Measurements from ENCODE around the gene FMOD. TPM values are rescaled to one million over a fixed set of nuclear protein-coding genes. Genes with fewer than 3 reads are reported as not detected.
"Not testable (repeated sequence)": the region's sequence is repeated elsewhere in the genome, so short reads cannot be mapped to it uniquely, and the experiment has no call there.

The FMOD gene
- total RNA-seq, 2 donors from 2014 or later, result 0.68 to 1.4 TPM

DNA sequence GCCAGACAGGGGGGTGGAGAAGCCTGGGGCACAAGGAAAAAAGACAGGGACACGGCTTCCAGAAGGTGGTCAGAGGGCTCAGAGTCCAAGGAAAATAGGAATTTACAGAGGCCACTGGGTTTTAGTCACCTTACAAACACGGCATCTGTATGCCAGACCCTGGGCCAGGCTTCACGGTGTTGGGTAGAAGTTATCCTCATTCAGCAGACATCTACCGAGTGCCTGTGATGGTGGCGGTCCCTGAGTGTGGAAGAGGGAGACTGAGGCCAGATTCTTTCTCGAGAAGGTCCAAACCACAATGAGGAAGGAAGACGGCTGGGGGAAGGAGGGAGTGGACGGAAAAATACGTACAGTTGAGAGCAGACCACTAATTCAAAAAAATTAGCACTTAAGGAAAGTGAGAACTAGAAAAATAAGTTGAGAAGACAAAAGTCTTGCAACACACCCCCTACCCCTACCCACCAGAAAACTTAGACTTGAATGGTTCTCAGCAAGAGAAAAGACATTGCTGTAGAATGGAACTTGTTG lies 46.5 kb downstream of the FMOD start:
- H3K36me3 Mint-ChIP-seq, result peaks cover 41 to 54% of the 10 kb centered on the region in 2 donors

DNA sequence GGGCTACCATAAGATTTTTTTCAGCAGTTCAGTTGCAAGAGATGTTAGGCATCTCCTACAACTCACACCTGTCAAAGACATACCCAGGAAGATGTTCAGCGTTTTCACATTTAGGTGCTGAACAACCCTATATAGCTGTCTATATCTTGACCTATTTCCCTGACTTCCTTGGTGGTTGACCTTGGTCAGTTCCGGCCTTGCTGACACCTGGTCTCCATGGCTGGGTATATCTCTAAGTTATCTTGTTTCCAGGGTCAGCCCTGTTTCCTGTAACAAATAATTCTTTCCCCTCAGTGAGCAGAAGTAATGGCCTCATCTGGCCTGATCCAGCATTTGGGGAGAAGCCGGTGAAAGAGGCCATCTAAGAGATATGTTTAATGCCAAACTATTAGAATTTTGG lies 48.0 kb downstream of the FMOD start:
- ATAC-seq (no peak), DNase-seq (ENCODE audit: low spot score in 2 of 2) (no peak)
- peak overlapping the region in 1 of 2 donors; percentile 98 for H3K27ac Mint-ChIP-seq
- H3K36me3 Mint-ChIP-seq, result peaks cover 25 to 40% of the 10 kb centered on the region in 2 donors
- H3K9me3 Mint-ChIP-seq, result no peaks in the 10 kb centered on the region

More for the DNA sequence above, 46.5 kb downstream of the FMOD start:
- DNase-seq (ENCODE audit: low spot score in 2 of 2) (no peak), ATAC-seq (no peak)
- Mint-ChIP-seq H3K9me3 (no peaks in the 10 kb centered on the region), H3K27ac (peak overlapping the region; percentile 98 to 99)

DNA sequence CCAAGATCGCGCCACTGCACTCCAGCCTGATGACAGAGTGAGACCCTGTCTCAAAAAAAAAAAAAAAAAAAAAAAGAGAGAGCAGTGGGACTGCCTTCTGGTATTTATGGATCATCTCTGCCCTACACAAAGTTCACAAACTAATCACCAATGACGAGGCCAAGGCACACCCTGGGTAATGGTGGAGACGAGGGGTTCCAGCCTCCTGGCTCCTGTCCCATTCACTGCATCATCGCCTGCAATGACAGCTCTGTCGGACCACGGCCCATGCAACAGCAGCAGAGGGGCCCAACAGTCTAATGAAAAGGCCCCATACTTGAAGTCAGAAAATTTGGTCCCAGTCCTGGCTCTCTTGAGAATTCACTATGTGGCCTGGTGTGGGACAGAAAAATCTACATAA lies 48.5 kb downstream of the FMOD start:
- no peak overlapping the region for H3K27ac Mint-ChIP-seq
- H3K9me3 Mint-ChIP-seq, result no peaks in the 10 kb centered on the region
- DNase-seq (ENCODE audit: low spot score in 2 of 2) (no peak), ATAC-seq (no peak)
- peaks cover 21 to 35% of the 10 kb centered on the region in 2 donors for H3K36me3 Mint-ChIP-seq

DNA sequence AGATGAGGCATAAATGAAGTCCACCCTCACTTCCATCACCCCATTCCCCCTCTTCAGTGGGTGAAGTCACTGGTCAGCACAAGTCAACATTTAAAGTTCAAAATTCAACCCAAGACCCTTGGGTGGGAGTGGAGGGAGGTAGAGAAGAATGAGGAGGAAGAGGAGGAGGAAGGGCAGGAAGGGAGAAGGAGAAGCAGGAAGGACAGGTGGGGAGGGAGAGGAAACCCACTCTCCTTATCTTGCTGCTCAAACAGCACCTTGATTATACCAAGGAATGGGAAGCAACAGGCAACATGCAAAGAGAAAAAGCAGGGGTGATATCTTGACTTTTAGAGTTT lies 49.6 kb downstream of the FMOD start:
- peaks cover 9 to 24% of the 10 kb centered on the region in 2 donors for H3K36me3 Mint-ChIP-seq
- H3K27ac Mint-ChIP-seq, result no peak overlapping the region
- no peaks in the 10 kb centered on the region for H3K9me3 Mint-ChIP-seq
- DNase-seq (ENCODE audit: low spot score in 2 of 2) (no peak), ATAC-seq (no peak)

DNA sequence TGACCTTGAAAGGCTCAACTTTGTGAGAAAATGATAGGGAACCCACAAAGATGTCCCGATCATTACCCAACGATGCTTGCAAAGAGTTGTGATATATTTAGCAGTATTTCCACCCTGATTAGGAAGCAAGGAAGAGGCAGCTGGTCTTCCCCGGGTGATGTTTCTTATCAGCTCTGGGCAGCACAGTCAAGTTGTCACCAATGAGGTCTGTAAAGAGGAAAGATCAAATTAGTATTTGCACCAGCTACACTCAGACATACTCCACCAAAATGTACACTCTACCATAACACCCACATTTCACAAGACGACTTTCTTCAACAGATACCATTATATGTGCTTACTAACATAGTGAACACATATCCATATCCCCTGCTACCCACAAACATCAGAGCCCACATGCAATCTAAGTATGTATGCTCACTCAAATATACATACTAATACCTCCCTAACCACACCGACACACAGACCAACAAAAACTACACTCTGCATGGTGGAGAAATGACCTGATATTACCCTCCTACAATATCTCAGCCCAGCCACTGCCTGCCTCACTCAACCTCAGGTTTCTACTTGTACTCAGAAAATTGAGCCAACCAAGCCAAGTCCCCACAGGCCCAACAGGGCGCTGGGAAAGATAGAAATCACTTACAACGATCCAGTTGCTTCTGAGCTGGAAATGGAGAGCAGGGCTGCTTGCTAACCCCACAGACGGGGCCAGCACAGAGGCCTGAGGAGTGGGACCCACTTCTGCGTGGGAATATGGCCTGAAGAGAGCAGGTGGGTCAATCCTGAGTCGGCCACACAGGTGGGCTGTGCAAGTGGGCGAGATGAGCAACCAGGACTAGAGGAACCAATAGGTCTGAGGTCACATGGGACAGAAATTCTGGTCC lies 50.2 kb downstream of the FMOD start:
- no peak for ATAC-seq
- no peak for DNase-seq (ENCODE audit: low spot score in 2 of 2)
- Mint-ChIP-seq H3K36me3 (peaks cover 4 to 19% of the 10 kb centered on the region in 2 donors), H3K27ac (peak overlapping the region in 1 of 2 donors; percentile 8), H3K9me3 (no peaks in the 10 kb centered on the region)

DNA sequence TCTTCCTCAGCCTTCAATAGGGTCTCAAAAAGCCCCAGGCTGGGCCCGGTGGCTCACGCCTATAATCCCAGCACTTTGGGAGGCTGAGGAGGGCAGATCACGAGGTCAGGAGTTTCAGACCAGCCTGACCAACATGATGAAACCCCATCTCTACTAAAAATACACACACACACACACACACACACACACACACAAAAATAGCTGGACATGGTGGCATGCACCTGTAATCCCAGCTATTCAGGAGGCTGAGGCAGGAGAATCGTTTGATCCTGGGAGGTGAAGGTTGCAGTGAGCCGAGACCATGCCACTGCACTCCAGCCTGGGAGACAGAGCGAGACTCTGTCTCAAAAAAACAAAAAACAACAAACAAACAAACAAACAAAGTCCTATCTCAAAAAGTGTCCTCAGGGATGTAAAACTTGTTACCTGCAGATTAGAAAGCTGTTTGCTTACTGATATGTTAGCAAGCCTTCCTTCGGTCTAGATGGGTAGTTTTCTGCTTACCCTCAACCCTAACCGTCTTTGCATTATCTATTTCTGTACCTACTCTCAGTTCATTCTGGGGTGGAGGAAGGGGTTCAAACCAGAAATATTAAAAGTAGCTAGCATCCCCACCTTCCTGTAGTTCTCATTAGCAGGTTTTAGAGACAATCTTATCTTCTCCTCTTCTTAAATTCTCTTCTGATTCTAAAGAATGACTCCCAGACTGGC lies 51.0 kb downstream of the FMOD start:
- not testable (repeated sequence) for H3K9me3 Mint-ChIP-seq; DNase-seq (ENCODE audit: low spot score in 2 of 2); ATAC-seq
- Mint-ChIP-seq H3K27ac (peak overlapping the region in 1 of 2 donors; percentile 8), H3K36me3 (peaks cover 4 to 17% of the 10 kb centered on the region in 2 donors)

DNA sequence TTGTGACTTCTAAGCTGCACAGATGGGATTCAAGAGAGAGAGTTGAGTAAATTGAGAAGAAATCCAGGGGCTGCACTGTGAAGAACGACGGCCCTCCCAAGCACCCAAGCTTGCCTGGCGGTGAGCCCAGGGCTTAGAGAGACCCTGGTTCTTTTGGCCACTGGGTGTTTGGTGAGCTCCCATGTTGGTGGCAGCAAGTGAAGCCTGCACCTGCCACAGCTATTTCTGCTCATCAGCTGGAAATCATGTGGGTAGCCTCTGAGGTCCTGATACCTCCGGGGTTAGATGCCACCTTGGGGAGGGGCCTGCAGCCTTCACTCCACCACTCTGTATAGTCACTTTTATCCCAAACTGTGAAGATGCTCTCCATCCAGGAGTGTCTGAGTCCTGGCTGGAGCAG lies 51.8 kb downstream of the FMOD start:
- Mint-ChIP-seq H3K27ac (no peak overlapping the region), H3K9me3 (no peaks in the 10 kb centered on the region), H3K36me3 (peaks cover 4 to 10% of the 10 kb centered on the region in 2 donors)
- DNase-seq (ENCODE audit: low spot score in 2 of 2), result no peak
- no peak for ATAC-seq

DNA sequence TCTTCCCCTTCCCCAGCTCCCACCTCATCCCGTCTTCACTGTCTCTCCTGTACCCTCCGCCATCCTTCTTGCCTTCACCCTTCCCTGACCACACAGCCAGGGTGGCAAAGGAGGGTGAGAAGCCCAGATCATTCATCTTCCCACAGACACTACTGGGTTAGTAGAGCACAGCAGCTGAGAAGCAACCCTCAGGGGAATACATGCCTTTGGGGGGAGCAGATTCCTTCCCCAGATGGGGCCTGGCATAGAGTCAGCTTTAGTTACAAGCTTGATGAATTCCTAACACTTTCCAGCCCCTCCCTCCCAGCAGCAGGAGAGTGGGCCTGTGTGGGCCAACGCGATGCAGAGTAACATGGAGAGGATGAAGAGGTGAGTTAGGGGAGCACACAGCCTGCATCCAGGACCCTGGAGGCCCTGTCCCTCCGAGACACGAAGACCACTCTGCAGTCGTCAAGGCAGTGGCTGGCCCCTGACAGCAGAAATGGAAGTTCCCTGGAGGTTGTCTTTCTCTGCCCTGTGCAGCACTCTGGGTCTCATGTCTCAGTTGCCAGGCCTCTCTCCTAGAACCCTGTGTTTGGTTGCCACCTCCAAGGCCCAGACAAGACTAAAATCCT lies 54.4 kb downstream of the FMOD start:
- H3K27ac Mint-ChIP-seq, result peak overlapping the region in 1 of 2 donors; percentile 1
- DNase-seq (ENCODE audit: low spot score in 2 of 2) (no peak), ATAC-seq (no peak)
- H3K36me3 Mint-ChIP-seq, result peaks cover 0 to 12% of the 10 kb centered on the region in 2 donors
- H3K9me3 Mint-ChIP-seq, result no peaks in the 10 kb centered on the region

DNA sequence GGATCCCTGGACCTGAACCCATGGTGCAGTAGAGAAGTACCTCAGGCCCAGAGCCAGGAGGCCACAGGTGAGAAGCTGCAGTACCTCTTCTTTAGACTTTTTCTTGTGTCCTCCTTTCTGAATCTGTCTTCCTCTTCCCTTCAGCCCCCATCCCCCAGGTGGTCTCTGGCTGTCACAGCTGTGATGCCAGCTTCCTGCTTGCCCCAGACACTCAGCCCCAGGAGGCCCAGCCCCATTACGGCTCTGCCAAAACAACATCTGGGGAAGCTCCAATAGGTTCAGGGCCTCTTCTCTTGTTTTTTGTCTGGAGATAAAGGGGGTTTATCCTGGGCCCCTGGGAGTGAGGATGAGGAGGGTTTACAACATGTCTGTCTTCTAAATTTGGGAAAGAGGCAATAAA lies 55.1 kb downstream of the FMOD start:
- peak overlapping the region in 1 of 2 donors; percentile 71 for H3K27ac Mint-ChIP-seq
- H3K36me3 Mint-ChIP-seq, result peaks cover 0 to 15% of the 10 kb centered on the region in 2 donors
- no peaks in the 10 kb centered on the region for H3K9me3 Mint-ChIP-seq
- ATAC-seq (no peak), DNase-seq (ENCODE audit: low spot score in 2 of 2) (no peak)

DNA sequence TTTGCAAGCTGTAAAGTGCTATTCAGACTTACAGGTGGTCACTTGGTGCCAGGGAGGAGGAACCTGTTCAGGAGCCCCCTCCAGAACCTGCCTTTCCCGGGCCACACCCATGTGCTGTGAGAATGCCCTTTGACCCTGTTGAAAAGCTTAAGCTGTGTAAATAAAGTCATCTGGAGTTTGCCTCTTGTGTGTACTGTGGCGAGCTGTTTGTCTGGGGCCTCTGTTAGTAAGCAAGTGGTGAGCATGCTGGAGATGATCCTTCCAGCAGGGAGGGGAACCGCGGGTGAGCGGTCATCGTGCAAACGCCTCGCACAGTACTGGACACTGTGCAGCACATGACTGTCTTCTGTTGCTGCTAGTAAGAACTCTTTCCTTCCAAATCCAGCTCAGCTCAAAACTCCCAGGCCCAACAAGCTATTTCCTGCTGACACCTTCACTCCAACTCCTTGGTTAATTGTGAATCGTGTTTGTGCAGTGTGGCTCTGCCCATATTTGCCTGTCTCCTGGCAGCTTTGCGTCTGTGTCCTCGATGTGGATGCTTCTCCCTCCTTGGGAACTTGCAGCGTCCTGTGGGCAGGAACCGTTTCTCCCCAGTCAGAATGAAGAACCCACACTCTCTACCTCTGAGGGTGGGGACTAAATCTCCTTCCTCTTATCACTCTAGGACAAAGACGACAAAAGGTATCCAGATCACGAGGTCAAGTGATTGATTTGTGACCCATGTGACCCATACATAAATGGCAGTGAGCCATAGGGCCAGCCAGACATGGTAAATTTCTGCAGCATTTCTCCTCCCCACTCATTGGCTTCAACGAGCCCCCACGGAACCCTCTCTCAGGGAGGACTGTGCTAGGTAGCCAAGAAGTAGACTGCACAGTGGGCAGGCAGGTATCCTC lies 59.5 kb downstream of the FMOD start:
- DNase-seq (ENCODE audit: low spot score in 2 of 2) (no peak), ATAC-seq (no peak)
- H3K9me3 Mint-ChIP-seq, result no peaks in the 10 kb centered on the region
- peaks cover 0 to 15% of the 10 kb centered on the region in 2 donors for H3K36me3 Mint-ChIP-seq
- peak overlapping the region; percentile 100 for H3K27ac Mint-ChIP-seq

Other genes starting within 250 kb of the FMOD start
- not detected for gene ADORA1, start 223.4 kb downstream of the FMOD start, total RNA-seq
- gene MYBPH, start 175.3 kb downstream of the FMOD start, total RNA-seq, result not detected
- gene CHI3L1, start 164.4 kb downstream of the FMOD start, total RNA-seq, result under 1 TPM in 1 of 2 donors, not detected in 1; 0.49 TPM
- gene CHIT1, start 121.4 kb downstream of the FMOD start, total RNA-seq, result 1 to 10 TPM; 1.3 to 2.2 TPM
- gene BTG2, start 45.6 kb downstream of the FMOD start, total RNA-seq, result 100 to 1,000 TPM in 1 of 2 donors, 10 to 100 TPM in 1; 87.2 to 185 TPM
- gene PRELP, start 124.7 kb upstream of the FMOD start, total RNA-seq, result under 1 TPM in 1 of 2 donors, not detected in 1; 0.07 TPM
- not detected for gene OPTC, start 143.0 kb upstream of the FMOD start, total RNA-seq